GM21360 (cell line): ENCODE data around the gene ABCD3.
"Not testable (repeated sequence)": the region's sequence is repeated elsewhere in the genome, so short reads cannot be mapped to it uniquely, and the experiment has no call there.

Experiments used
- ATAC-seq: cut with Tn5 transposase; IDR thresholded peaks from one replicate; pipeline ENCODE4 v1.9.1; 2021; ENCODE audit warnings: mild to moderate bottlenecking, moderate library complexity; ENCODE audit not compliant: unreplicated experiment

ABCD3 gene

DNA sequence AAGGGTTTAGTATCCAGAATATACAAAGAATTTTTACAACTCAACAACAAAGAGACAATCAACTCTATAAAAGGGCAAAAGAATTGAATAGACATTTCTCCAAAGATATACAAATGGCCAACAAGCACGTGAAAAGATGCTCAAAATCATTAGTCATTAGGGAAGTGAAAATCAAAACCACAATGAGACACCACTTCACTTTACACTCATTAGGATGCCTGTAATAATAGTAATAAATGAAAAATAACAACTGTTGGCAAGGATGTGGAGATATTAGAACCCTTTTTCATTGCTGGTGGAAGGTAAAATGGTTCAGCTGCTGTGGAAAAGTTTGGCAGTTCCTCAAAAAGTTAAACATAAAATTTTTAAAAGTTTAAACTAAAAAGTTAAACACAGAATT, 7.0 kb upstream of the ABCD3 start:
- ATAC-seq: no peak

DNA sequence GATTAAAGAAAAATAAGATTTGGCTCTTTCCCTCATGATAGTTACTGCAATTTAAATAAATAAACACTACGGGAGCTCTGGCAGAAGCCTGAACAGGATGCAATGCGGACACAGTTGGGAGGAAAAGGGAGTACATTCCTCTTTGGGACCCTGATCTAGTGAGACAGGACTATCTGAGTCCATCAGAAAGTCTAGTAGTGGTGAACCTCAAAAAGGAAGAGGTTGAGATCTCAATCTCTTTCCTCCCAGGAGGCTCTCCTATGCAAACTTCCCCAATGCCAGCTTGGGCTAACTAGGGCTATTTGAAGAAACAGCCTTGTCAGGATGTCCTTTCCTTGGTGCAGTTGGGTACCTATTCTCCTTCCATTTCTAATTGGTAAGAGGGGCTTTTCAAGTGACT, 4.9 kb upstream of the ABCD3 start:
- ATAC-seq: no peak

DNA sequence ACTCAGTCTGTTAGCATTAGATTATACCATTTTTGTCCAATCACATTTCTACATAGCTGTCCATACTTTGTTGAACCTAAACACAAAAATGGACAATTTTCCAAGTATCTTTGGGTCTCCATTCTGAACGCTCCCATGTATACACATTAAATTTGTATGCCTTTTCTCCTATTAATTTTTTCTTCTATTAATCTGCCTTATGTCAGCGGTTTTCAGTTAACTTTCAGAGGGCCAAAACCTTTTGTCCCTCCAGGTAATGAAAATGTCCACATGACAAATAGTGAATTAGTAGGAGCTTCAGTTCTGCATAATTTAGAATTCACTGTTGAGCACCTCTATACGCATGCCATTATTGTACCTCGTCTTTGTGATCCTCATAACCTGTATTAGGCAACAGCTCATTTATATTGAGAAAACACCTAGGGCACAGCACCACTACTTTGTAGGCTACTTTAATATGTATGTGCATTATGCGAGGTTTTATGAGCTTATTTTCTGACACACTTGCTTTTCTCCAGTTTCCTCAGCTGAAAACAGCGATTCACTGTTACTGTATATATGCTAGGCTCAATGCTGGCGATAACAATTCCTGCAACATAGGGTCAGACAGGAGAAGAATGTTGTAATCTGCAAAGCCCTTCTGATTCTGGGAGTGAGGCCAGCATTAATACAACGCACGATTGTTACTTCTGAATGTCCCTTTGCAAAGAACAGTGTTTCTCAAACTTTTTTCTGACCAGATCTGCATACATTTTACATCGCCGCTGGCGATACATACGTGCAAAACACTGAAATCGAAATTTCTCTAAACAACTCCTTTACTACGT, 1.1 kb upstream of the ABCD3 start:
- ATAC-seq: no peak

DNA sequence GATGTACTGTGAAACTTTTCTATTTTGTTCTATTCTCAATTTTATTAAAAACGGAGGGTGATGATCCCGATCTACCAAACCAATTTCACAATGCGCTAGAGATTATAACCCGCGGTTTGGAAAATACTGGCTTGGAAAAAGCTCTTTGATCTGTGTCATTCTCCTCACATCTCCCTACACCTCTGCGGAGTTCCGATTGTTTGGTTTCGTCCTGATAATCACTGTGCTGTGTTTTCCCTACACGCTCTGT, 536 bp upstream of the ABCD3 start:
- ATAC-seq: no peak

DNA sequence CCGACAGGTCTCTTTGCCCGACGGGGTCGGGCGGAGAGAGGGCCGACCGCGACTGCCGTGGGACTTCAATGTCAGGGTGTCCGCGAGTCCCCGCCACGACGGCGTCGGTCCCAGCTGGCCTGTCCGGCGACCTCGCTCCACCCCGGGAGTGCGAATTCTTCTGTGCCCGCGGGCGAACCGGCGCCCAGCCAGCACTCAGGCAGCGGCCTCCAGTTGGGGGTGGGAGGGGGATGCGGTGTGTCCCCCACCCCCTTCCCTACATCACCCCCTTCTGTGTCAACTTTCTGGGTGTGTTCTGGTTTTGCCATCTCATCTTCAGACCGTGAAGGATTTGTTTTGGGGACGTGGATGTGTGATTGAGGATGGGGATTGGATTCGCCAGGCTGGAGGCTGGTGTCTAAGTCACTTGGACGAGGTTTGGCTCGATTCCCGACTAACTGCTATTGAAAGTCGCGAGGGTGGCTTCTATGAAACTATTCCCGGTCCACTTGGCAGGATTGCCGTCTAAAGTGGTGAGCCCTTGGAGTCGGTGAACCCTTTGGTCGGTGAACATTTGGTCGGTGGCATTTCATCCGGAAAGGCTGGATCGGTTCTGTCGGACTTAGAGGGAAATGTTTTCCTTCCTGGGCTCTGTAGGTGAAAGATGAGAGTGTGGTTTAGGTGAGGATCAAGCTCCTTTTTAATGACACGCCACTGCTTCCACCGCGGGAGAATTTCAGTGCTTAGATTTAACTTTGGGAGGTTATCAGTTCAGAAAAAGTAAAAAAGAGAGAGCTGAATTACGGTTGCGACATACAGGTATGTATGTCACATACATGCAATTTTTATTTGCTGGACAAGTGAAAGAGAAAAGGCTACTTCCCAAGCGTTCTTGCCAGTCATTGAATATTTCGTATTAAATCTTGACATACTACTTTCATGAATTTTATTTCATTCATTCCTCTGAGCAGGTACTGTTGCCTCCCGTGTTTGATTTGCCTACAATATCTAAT, 771 bp downstream of the ABCD3 start:
- peak; percentile 17 for ATAC-seq

DNA sequence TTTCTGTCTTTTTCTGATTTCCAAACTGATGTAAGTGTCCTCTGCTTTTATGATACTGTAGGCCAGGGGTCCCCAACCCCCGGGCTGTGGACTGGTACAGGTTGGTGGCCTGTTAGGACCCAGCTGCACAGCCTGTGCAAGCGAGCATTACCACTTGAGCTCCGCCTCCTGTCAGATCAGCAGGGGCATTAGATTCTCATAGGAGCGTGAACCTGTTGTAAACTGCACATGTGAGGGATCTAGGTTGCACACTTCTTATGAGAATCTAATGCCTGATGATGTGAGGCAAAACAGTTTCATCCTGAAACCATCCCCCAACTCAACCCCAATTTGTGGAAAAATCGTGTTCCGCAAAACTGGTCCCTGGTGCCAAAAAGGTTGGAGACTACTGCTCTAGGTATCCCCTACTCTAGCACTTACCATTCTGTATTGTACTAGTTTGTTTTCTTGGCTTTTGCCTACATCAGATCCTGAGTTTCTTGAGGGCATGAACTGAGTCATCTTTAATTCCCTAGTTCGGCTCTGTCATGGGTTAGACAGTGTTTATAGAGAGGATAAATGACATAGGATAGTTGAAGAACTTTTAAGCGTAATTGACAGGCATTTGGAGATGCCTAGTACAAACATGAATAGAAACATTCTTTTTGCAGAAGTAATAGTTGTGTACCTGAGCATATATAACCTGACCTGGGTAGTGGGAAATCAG, 4.1 kb downstream of the ABCD3 start:
- ATAC-seq: no peak

DNA sequence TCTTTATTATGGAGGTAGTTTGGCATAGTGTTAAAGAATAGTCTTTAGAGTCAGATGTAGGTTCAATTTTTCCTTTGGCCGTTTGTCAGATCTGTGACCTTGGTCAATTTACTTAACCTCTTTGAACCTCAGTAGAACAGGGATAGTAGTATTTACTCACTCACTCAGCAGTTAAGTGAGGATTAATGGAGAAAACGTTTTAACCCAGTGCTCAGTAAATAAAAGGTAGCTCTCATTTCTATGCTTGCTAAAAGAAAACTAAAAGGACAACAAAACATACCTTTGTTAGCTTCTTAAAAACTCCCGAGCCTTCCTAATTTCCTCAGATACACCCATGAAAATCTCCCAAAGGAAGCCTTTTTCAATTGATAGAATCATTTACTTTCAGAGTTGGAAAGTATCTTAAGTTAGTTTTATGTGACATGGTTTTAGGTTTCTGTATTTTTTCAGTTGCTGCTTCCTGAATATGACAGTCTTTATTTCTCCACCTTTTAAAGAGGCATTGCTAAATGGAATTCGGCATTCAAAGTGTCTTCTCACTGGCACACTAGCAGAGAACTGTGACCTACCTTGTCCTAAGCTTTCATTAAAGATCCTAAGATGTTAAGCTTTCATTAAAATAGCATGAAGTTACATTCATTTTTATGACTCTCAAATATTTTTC, 7.8 kb downstream of the ABCD3 start:
- no peak for ATAC-seq

DNA sequence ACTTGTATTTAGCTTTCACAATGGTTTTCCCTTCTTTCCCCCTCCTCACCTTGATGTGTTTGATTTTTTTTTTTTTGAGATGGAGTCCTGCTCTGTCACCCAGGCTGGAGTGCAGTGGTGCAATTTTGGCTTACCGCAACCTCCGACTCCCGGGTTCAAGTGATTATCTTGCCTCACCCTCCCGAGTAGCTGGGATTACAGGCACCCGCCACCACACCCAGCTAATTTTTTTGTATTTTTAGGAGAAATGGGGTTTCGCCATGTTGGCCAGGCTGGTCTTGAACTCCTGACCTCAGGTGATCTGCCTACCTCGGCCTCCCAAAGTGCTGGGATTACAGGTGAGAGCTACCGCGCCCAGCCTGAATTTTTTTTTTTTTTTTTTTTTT, 8.3 kb downstream of the ABCD3 start:
- not testable (repeated sequence) for ATAC-seq

DNA sequence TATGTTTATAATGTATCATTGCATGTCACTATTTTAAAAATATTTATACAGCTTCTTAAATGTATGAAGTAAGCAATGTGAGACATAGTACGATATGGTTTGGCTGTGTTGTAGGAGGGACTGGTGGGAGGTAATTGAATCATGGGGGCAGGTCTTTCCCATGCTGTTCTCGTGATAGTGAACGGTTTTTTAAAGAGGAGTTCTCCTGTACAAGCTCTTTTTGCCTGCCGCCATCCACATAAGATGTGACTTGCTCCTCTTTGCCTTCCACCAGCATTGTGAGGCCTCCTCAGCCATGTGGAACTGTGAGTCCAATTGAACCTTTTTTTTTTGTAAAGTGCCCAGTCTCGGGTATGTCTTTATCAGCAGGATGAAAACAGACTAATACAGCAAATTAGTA, 10.3 kb downstream of the ABCD3 start:
- ATAC-seq: no peak

DNA sequence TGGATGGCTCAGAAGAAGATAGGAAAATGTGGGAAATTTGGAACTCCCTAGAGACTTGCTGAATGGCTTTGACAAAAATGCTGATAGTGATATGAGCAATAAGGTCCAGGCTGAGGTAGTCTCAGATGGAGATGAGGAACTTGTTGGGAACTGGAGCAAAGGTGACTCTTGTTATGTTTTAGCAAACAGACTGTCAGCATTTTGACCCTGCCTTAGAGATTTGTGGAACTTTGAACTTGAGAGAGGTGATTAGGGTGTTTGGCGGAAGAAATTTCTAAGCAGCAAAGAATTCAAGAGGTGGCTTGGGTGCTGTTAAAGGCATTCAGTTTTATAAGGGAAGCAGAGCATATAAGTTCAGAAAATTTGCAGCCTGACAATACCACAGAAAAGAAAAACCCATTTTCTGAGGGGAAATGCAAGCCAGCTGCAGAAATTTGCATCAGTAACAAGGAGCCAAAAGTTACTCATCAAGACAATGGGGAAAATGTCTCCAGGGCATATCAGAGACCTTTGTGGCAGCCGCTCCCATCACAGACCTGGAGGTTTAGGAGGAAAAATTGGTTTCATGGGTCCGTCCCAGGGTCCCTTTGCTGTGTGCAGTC, 10.8 kb downstream of the ABCD3 start:
- ATAC-seq: not testable (repeated sequence)

DNA sequence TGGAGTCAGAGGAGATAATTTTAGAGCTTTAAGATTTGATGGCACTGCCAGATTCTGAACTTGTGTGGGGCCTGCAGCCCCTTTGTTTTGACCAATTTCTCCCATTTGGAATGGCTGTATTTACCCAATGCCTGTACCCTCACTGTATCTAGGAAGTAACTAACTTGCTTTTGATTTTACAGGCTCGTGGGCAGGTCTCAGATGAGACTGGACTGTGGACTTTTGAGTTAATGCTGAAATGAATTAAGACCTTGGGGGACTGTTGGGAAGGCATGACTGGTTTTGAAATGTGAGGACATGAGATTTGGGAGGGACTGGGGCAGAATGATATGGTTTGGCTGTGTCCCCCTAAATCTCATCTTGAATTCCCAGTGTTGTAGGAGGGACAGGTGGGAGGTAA, 11.9 kb downstream of the ABCD3 start:
- not testable (repeated sequence) for ATAC-seq

DNA sequence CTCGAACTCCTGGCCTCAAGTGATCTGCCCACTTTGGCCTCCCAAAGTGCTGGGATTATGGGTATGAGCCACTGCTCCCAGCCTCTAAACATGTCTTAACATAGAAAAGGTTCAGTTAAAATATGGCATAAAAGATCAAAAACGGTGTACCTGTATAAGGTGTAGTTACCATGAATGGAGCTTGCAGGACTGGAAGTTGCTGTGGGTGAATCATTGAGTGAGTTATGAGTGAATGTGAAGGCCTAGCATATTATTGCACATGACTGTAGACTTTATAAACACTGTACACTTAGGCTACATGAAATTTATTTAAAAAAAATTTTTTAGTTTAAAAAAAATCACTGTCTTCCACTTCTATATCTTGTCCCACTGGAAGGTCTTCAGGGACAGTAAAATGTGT, 15.7 kb downstream of the ABCD3 start:
- no peak for ATAC-seq

DNA sequence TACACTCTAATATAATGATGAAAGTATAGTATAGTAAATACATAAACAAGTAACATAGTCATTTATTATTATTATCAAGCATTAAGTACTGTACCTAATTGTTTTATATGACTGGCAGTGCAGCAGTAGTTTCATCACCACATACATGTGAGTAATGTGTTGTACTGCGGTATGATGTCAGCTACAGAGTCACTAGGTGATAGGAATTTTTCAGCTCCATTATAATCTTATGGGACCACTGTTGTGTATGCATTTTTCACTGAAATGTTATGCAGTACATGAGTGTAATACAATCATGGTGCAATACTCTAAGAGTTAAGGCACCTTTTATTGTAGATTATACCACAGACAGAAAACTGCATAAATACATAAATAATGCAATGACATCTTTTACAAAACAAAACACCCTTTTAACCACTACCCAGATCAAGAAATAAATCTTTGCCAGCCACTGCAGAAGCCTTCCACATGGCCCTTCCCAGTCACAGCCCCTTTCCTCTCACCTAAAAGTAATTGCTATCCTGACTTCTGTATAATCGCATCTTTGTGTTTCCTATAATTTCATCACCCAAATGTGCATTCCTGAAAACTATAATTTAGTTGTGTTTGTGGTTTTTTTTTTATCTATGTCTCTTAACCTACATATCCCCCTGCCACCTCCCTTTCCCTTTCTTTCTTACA, 16.3 kb downstream of the ABCD3 start:
- ATAC-seq: no peak

DNA sequence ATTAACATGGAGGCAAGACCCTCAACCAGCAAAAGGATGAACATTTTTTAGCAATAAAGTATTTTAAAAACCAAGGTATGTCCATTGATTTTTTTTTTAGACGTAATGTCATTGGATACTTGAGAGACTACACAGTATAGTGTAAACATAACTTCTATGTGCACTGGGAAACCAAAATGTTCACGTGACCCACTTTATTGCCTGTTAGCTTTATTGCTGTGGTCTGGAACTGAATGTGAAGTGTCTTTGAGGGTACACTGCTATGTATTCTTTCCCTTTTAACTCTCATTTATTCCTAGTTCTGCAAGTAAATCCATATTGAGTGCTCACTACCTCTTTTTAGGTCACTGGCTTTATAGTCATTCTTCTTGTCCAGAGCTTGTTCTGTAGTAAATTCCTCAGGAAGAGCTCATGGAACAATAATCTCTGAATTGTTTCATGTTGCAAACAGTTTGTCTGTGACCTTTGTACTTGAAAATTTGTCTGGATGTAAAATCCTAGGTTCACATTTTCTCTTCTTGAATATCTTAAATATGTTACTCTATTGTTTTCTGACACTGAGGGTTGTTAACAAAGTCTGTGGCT, 20.6 kb downstream of the ABCD3 start:
- ATAC-seq: no peak

DNA sequence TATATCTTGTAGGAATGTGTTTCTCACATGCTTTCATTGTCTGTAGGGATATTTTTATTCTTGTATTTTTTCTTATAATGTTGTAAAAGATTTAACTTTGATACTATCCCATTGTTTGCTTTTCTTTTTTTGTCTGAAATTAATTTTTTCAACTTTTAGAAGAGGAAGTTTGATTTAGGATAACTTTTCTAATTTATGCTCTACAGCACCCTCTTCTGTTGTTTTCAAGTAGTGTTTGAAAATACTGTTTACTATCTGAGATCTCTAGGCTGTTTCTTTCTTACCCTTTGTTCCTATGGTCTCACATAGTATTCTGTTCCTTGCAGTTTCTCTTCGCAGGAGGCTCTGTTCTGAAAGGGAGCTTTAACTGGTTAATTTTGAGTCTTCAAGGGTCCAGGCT, 21.9 kb downstream of the ABCD3 start:
- ATAC-seq: no peak

DNA sequence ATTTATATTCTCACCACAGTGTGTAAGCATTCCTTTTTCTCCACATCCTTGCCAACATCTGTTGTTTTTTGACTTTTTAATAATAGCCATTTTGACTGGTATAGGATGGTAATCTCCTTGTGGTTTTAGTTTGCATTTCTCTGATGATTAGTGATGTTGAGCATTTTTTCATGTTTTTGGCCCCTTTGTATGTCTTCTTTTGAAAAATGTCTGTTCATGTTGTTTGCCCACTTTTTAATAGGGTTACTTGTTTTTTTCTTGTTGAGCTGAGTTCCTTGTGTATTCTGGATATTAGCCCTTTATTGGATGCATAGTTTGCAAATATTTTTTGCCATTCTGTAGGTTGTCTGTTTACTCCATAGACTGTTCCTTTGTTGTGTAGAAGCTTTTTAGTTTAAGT, 24.9 kb downstream of the ABCD3 start:
- ATAC-seq: not testable (repeated sequence)

DNA sequence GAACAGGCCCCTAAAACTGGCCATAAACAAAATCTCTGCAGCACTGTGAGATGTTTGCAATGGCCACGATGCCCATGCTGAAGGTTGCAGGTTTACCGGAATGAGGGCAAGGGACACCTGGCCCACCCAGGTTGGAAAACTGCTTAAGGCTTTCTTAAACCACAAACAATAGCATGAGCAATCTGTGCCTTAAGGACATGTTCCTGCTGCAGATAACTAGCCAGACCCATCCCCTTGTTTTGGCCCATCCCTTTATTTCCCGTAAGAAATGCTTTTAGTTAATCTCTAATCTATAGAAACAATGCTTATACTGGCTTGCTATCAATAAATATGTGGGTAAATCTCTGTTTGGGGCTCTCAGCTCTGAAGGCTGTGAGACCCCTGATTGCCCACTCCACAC, 26.6 kb downstream of the ABCD3 start:
- not testable (repeated sequence) for ATAC-seq

DNA sequence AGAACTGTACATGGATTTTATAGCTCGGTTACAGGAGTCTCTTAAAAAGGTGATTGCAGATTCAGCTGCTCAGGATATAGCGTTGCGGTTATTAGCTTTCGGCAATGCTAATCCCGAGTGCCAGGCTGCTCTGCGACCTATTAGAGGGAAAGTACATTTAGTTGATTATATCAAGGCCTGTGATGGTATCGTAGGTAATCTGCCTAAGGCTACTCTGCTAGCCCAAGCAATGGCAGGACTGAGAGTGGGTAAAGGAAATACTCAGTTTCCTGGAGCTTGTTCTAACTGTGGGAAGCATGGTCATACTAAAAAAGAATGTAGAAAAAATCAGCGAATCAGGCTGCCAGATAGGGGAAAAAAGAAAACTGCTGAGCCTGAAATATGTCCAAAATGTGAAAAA, 27.5 kb downstream of the ABCD3 start:
- not testable (repeated sequence) for ATAC-seq

DNA sequence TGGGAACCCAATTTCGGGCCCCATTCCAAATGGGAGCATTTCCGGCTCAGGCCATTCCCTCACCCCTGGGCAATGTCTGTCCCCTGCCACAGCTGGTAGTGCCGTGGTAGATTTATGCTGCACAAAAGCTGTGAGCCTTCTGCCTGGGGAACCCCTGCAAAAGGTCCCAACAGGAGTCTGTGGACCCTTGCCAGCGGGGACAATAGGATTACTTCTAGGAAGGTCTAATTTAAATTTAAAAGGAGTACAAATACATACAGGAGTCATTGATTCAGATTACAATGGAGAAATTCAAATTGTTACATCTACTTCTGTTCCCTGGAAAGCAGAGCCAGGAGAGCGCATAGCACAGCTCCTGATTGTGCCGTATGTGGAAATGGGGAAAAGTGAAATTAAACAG, 28.0 kb downstream of the ABCD3 start:
- not testable (repeated sequence) for ATAC-seq

DNA sequence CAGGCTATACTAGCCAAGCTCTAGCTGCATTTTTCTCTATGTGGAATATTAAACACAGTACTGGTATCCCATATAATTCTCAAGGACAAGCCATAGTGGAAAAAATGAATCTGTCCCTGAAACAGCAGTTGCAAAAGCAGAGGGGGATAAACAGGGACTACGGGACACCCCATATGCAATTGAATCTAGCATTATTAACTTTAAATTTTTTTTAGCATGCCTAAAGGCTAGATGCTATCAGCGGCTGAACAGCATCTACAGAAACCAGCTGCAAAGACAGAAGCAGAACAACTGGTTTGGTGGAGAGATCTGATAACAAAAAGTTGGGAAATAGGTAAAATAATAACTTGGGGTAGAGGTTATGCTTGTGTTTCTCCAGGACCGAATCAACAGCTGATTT, 30.6 kb downstream of the ABCD3 start:
- ATAC-seq: not testable (repeated sequence)
